ENCODE results near the gene ARTN.

GRCh38 chr1:43901196-43901961, 32.2 kb upstream of the ARTN start:
- no peak for TF ChIP-seq CTCF (IDR thresholded peaks at IDR 0.05)
- TF ChIP-seq POLR2A (IDR thresholded peaks at IDR 0.05), result no peak

All from uterus (tissue), 2 donors.